HEK293 (cell line): ENCODE data around the gene HEBP1.
A peak's percentile ranks its signal among the peaks of the same experiment; 100 is the strongest.

Experiments used
- CTCF ChIA-PET: fragments of 350-600 bp; formaldehyde crosslinking; extraction: SDS; loops from one replicate; lab custom pipeline; 2021; ENCODE audit warnings: antibody characterized with exemption; lab: Yijun Ruan, JAX
- POLR2A ChIA-PET: fragments of 300-600 bp; formaldehyde crosslinking; extraction: SDS; loops from one replicate; lab custom pipeline; 2020; ENCODE audit warnings: antibody characterized with exemption, inconsistent platforms; lab: Yijun Ruan, JAX
- H3K27ac ChIP-seq: fragments of 200-500 bp; sonication (Bioruptor generic); 2 replicates; pipeline ENCODE4 v1.5.1; 2014; ENCODE audit warnings: low read depth, low read length, control low read depth, inconsistent platforms; ENCODE audit errors: extremely low read depth
- H3K36me3 ChIP-seq, 2 experiments: fragments of 200-500 bp in 1 of 2; sonication (Bioruptor generic) in 1 of 2; 1 replicate in 1 of 2; 2 replicates in 1 of 2; pipeline ENCODE4 v1.5.1; 2014 to 2017; ENCODE audit warnings: inconsistent platforms in 2 of 2, low read length in 2 of 2; ENCODE audit not compliant: control insufficient read depth in 2 of 2, insufficient read depth in 1 of 2
- H3K4me1 ChIP-seq: fragments of 200-500 bp; sonication (Bioruptor generic); 2 replicates; pipeline ENCODE4 v1.5.1; 2014; ENCODE audit warnings: mild to moderate bottlenecking, low read length, inconsistent platforms; ENCODE audit not compliant: control insufficient read depth, insufficient read depth
- H3K4me3 ChIP-seq: 2 replicates; pipeline ENCODE4 v1.5.1; 2011; ENCODE audit warnings: low read depth, mild to moderate bottlenecking, control low read depth, low read length, moderate library complexity
- H3K9me3 ChIP-seq: fragments of 200-500 bp; sonication (Bioruptor generic); 2 replicates; pipeline ENCODE4 v1.5.1; 2014; ENCODE audit warnings: low read depth, low read length, inconsistent platforms; ENCODE audit not compliant: control insufficient read depth, insufficient read depth
- GLIS1 ChIP-seq: fragments of 450-650 bp; formaldehyde crosslinking; IDR thresholded peaks from 2 replicates; pipeline ENCODE4 v1.5.1; 2016; ENCODE audit warnings: missing biosample characterization, missing genetic modification characterization
- GLIS2 ChIP-seq: fragments of 450-650 bp; formaldehyde crosslinking; IDR thresholded peaks from 2 replicates; pipeline ENCODE4 v1.5.1; 2016; ENCODE audit warnings: missing biosample characterization, missing genetic modification characterization
- KLF1 ChIP-seq: fragments of 450-650 bp; formaldehyde crosslinking; IDR thresholded peaks from 2 replicates; pipeline ENCODE4 v1.5.1; 2016; ENCODE audit warnings: missing biosample characterization, missing genetic modification characterization
- KLF7 ChIP-seq: fragments of 450-650 bp; formaldehyde crosslinking; IDR thresholded peaks from 2 replicates; pipeline ENCODE4 v1.5.1; 2016; ENCODE audit warnings: missing biosample characterization, missing genetic modification characterization, borderline replicate concordance
- SCRT1 ChIP-seq: fragments of 450-650 bp; formaldehyde crosslinking; IDR thresholded peaks from 2 replicates; pipeline ENCODE4 v1.5.1; 2016; ENCODE audit warnings: missing biosample characterization, missing genetic modification characterization, borderline replicate concordance
- SCRT2 ChIP-seq: fragments of 450-650 bp; formaldehyde crosslinking; IDR thresholded peaks from 2 replicates; pipeline ENCODE4 v1.5.1; 2016; ENCODE audit warnings: missing biosample characterization, missing genetic modification characterization
- TRIM28 ChIP-seq: IDR thresholded peaks from 2 replicates; pipeline ENCODE4 v1.6.1; 2011; ENCODE audit warnings: low read length, control low read depth, borderline replicate concordance
- YY1 ChIP-seq: fragments of 450-650 bp; formaldehyde crosslinking; IDR thresholded peaks from 2 replicates; pipeline ENCODE4 v1.5.1; 2018; ENCODE audit warnings: missing biosample characterization, missing genetic modification characterization
- YY2 ChIP-seq: fragments of 450-650 bp; formaldehyde crosslinking; IDR thresholded peaks from 2 replicates; pipeline ENCODE4 v1.5.1; 2016; ENCODE audit warnings: missing biosample characterization, missing genetic modification characterization
- ZBTB1 ChIP-seq: fragments of 450-650 bp; formaldehyde crosslinking; IDR thresholded peaks from 2 replicates; pipeline ENCODE4 v1.5.1; 2016; ENCODE audit warnings: missing biosample characterization, missing genetic modification characterization
- ZNF19 ChIP-seq: fragments of 450-650 bp; formaldehyde crosslinking; IDR thresholded peaks from 2 replicates; pipeline ENCODE4; 2016; ENCODE audit warnings: missing biosample characterization, missing genetic modification characterization, low read depth
- ZNF2 ChIP-seq: fragments of 450-650 bp; formaldehyde crosslinking; IDR thresholded peaks from 2 replicates; pipeline ENCODE4 v1.5.1; 2016; ENCODE audit warnings: missing biosample characterization, missing genetic modification characterization
- ZNF239 ChIP-seq: fragments of 450-650 bp; formaldehyde crosslinking; IDR thresholded peaks from 2 replicates; pipeline ENCODE4 v1.5.1; 2016; ENCODE audit warnings: missing biosample characterization, missing genetic modification characterization
- ZNF341 ChIP-seq: fragments of 450-650 bp; formaldehyde crosslinking; IDR thresholded peaks from 2 replicates; pipeline ENCODE4; 2016; ENCODE audit warnings: low read depth, missing biosample characterization, missing genetic modification characterization
- ZNF555 ChIP-seq: fragments of 450-650 bp; formaldehyde crosslinking; conservative IDR thresholded peaks from 2 replicates; pipeline ENCODE4 v1.5.1; 2017; ENCODE audit warnings: missing biosample characterization, mild to moderate bottlenecking, missing genetic modification characterization, inconsistent platforms
- ZNF558 ChIP-seq: fragments of 450-650 bp; formaldehyde crosslinking; IDR thresholded peaks from 2 replicates; pipeline ENCODE4 v1.5.1; 2016; ENCODE audit warnings: missing biosample characterization, missing genetic modification characterization
- ZNF623 ChIP-seq: fragments of 450-650 bp; formaldehyde crosslinking; IDR thresholded peaks from 2 replicates; pipeline ENCODE4 v1.5.1; 2016; ENCODE audit warnings: missing biosample characterization, missing genetic modification characterization
- ZNF629 ChIP-seq: fragments of 450-650 bp; formaldehyde crosslinking; IDR thresholded peaks from 2 replicates; pipeline ENCODE4 v1.5.1; 2017; ENCODE audit warnings: missing biosample characterization, missing genetic modification characterization
- ZSCAN23 ChIP-seq: fragments of 450-650 bp; formaldehyde crosslinking; IDR thresholded peaks from 2 replicates; pipeline ENCODE4 v1.5.1; 2016; ENCODE audit warnings: missing biosample characterization, missing genetic modification characterization
- TF ChIP-seq, protein P1 (sequence below): fragments of 450-650 bp; formaldehyde crosslinking; IDR thresholded peaks from 2 replicates; pipeline ENCODE4 v1.5.1; 2016; ENCODE audit warnings: missing biosample characterization, missing genetic modification characterization, low read depth
- TF ChIP-seq, protein P2 (sequence below): fragments of 450-650 bp; formaldehyde crosslinking; IDR thresholded peaks from 2 replicates; pipeline ENCODE4 v1.5.1; 2017; ENCODE audit warnings: missing biosample characterization, mild to moderate bottlenecking, missing genetic modification characterization, moderate library complexity
- TF ChIP-seq, protein P3 (sequence below): fragments of 450-650 bp; formaldehyde crosslinking; IDR thresholded peaks from 2 replicates; pipeline ENCODE4 v1.5.0; 2017; ENCODE audit warnings: missing biosample characterization, missing genetic modification characterization, borderline replicate concordance

HEBP1 gene

DNA sequence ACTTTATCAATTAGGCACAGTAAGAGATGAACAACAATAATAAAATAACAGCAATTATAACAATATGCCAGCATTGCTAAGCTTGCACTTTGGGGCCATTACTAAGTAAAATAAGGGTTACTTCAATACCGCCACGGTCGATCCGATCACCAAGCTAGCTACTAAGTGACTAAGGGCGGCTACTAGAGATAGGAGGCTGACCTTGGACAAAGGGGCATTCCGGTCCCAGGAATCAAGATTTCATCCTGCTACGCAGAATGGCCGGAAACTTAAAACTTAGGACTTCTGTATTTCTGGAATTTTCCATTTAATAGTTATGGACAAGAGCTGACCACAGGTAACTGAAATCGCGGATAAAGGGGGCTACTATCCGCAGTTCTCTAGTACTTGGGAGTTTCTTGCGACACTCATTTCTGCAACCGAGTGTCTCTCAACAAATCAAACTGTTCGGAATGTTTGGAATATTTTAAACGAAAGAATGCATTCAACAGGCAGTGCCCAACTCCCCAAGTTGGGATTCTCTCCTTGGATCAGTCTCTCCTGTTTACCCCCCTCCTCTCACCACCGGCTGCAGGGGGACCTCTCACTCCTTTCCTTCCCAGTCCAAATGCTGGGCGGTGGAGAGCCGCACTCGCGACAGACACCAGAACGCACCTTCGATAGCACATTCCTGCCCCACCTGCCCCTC lies 650 bp downstream of the HEBP1 start (continued):
- TF ChIP-seq ZNF629 (tag by site-specific recombination) (no peak), GLIS2 (tag by site-specific recombination) (0 out of 2 replicates have a peak, but pooled peaks have one; percentile 30), ZNF558 (tag by site-specific recombination) (no peak)
- TF ChIP-seq, protein P1, sequence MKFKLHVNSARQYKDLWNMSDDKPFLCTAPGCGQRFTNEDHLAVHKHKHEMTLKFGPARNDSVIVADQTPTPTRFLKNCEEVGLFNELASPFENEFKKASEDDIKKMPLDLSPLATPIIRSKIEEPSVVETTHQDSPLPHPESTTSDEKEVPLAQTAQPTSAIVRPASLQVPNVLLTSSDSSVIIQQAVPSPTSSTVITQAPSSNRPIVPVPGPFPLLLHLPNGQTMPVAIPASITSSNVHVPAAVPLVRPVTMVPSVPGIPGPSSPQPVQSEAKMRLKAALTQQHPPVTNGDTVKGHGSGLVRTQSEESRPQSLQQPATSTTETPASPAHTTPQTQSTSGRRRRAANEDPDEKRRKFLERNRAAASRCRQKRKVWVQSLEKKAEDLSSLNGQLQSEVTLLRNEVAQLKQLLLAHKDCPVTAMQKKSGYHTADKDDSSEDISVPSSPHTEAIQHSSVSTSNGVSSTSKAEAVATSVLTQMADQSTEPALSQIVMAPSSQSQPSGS (tag by site-specific recombination), result no peak
- TF ChIP-seq, protein P2, sequence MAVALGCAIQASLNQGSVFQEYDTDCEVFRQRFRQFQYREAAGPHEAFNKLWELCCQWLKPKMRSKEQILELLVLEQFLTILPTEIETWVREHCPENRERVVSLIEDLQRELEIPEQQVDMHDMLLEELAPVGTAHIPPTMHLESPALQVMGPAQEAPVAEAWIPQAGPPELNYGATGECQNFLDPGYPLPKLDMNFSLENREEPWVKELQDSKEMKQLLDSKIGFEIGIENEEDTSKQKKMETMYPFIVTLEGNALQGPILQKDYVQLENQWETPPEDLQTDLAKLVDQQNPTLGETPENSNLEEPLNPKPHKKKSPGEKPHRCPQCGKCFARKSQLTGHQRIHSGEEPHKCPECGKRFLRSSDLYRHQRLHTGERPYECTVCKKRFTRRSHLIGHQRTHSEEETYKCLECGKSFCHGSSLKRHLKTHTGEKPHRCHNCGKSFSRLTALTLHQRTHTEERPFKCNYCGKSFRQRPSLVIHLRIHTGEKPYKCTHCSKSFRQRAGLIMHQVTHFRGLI (tag by site-specific recombination), result 0 out of 2 replicates have a peak, but pooled peaks have one; percentile 8
- TF ChIP-seq, all 188 proteins: peak for 4

DNA sequence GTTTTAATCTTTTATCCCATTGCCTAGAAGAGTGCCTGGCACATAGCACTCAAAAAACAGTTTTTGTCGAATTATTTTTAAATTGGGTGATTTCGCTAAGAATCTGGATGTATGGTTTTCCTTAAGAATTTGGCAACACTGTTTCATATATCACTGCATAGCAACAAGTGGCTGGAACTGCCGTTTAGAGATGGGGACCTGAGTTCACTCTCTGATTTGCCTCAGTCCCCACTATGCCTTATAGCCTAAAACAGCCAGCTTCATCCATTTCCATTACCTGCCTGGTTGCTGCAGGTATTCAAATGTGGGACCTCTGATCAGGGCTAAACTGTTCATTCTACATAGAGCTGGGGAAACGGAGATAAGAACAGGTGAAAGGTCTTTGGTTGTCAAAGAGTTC lies 1.8 kb downstream of the HEBP1 start:
- Histone ChIP-seq H3K36me3 (no peaks in the 10 kb centered on the region), H3K4me3 (no peak overlapping the region), H3K9me3 (no peaks in the 10 kb centered on the region), H3K4me1 (peaks cover 6% of the 10 kb centered on the region), H3K27ac (no peak overlapping the region)
- ChIA-PET CTCF (interaction anchor here (1.2 kb wide), 1 partner anchor 82 kb away, joined by 5 read pairs; no protein-coding TSS in a partner anchor), POLR2A (no interaction called here)
- TF ChIP-seq ZNF341, result no peak
- TF ChIP-seq YY1 (tag by site-specific recombination), result no peak
- no peak for TF ChIP-seq TRIM28
- TF ChIP-seq SCRT2 (tag by site-specific recombination), result peak; percentile 84
- no peak for TF ChIP-seq ZNF2
- TF ChIP-seq GLIS1, result no peak
- no peak for TF ChIP-seq KLF7
- no peak for TF ChIP-seq ZNF555 (tag by site-specific recombination)
- no peak for TF ChIP-seq ZNF239 (tag by site-specific recombination)
- peak; percentile 54; the same call in 1 of the 2 replicates for TF ChIP-seq SCRT1
- no peak for TF ChIP-seq ZNF19 (tag by site-specific recombination)
- TF ChIP-seq ZNF623 (tag by site-specific recombination), result no peak
- no peak for TF ChIP-seq ZSCAN23 (tag by site-specific recombination)
- TF ChIP-seq YY2 (tag by site-specific recombination), result no peak
- no peak for TF ChIP-seq ZBTB1 (tag by site-specific recombination)
- TF ChIP-seq, protein P3, sequence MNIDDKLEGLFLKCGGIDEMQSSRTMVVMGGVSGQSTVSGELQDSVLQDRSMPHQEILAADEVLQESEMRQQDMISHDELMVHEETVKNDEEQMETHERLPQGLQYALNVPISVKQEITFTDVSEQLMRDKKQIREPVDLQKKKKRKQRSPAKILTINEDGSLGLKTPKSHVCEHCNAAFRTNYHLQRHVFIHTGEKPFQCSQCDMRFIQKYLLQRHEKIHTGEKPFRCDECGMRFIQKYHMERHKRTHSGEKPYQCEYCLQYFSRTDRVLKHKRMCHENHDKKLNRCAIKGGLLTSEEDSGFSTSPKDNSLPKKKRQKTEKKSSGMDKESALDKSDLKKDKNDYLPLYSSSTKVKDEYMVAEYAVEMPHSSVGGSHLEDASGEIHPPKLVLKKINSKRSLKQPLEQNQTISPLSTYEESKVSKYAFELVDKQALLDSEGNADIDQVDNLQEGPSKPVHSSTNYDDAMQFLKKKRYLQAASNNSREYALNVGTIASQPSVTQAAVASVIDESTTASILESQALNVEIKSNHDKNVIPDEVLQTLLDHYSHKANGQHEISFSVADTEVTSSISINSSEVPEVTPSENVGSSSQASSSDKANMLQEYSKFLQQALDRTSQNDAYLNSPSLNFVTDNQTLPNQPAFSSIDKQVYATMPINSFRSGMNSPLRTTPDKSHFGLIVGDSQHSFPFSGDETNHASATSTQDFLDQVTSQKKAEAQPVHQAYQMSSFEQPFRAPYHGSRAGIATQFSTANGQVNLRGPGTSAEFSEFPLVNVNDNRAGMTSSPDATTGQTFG (tag by site-specific recombination), result no peak
- TF ChIP-seq KLF1 (tag by site-specific recombination), result no peak
